OCI-M2 (cell line): Measurements from ENCODE around the gene GIGYF2.
"Not testable (repeated sequence)": the region's sequence is repeated elsewhere in the genome, so short reads cannot be mapped to it uniquely, and the experiment has no call there.

ENCODE experiments used
- DNase-seq: peaks from one replicate; lab custom pipeline; 2025; ENCODE audit not compliant: unreplicated experiment; lab: John Stamatoyannopoulos, UW

The GIGYF2 gene

GRCh38 chr2:232891621-232892071, 194.5 kb downstream of the GIGYF2 start:
- no peak for DNase-seq

GRCh38 chr2:232892221-232892620, 195.1 kb downstream of the GIGYF2 start:
- DNase-seq = no peak

GRCh38 chr2:232892843-232893242, 195.7 kb downstream of the GIGYF2 start:
- no peak for DNase-seq

- no peak for DNase-seq
These were observed 196.7 kb downstream of the GIGYF2 start for GRCh38 chr2:232893834-232894233.

- no peak for DNase-seq
These were observed 197.1 kb downstream of the GIGYF2 start for GRCh38 chr2:232894251-232894650.

GRCh38 chr2:232894746-232895145, 197.6 kb downstream of the GIGYF2 start:
- DNase-seq = no peak

GRCh38 chr2:232896111-232896510, 199.0 kb downstream of the GIGYF2 start:
- DNase-seq = no peak

GRCh38 chr2:232896720-232897597, 199.8 kb downstream of the GIGYF2 start:
- DNase-seq = no peak

- DNase-seq = no peak
These were observed 200.7 kb downstream of the GIGYF2 start for GRCh38 chr2:232897598-232898408.

- no peak for DNase-seq
These were observed 201.7 kb downstream of the GIGYF2 start for GRCh38 chr2:232898592-232899543.

GRCh38 chr2:232900811-232901735, 203.9 kb downstream of the GIGYF2 start:
- DNase-seq = no peak

- no peak for DNase-seq
These were observed 204.8 kb downstream of the GIGYF2 start for GRCh38 chr2:232901736-232902578.

- no peak for DNase-seq
These were observed 206.9 kb downstream of the GIGYF2 start for GRCh38 chr2:232903989-232904388.

- DNase-seq = not testable (repeated sequence)
These were observed 210.0 kb downstream of the GIGYF2 start for GRCh38 chr2:232906867-232907717.

GRCh38 chr2:232907718-232908085, 210.6 kb downstream of the GIGYF2 start:
- DNase-seq = not testable (repeated sequence)

GRCh38 chr2:232908695-232909094, 211.6 kb downstream of the GIGYF2 start:
- DNase-seq = no peak
